Stomach (tissue), 4 donors: ENCODE results near the gene RASL10B.

Experiments
- EP300 ChIP-seq: sonication (generic); formaldehyde crosslinking; IDR thresholded peaks from one replicate; pipeline ENCODE4 v1.6.1; 2017; ENCODE audit warnings: antibody characterized with exemption
- POLR2A ChIP-seq, 4 donors: fragments of 450-650 bp; IDR thresholded peaks; one replicate each; pipeline ENCODE4 v1.6.1; 2016; ENCODE audit warnings: antibody characterized with exemption in 4 of 4, control low read depth in 2 of 4, mild to moderate bottlenecking in 1 of 4, moderate library complexity in 1 of 4

DNA sequence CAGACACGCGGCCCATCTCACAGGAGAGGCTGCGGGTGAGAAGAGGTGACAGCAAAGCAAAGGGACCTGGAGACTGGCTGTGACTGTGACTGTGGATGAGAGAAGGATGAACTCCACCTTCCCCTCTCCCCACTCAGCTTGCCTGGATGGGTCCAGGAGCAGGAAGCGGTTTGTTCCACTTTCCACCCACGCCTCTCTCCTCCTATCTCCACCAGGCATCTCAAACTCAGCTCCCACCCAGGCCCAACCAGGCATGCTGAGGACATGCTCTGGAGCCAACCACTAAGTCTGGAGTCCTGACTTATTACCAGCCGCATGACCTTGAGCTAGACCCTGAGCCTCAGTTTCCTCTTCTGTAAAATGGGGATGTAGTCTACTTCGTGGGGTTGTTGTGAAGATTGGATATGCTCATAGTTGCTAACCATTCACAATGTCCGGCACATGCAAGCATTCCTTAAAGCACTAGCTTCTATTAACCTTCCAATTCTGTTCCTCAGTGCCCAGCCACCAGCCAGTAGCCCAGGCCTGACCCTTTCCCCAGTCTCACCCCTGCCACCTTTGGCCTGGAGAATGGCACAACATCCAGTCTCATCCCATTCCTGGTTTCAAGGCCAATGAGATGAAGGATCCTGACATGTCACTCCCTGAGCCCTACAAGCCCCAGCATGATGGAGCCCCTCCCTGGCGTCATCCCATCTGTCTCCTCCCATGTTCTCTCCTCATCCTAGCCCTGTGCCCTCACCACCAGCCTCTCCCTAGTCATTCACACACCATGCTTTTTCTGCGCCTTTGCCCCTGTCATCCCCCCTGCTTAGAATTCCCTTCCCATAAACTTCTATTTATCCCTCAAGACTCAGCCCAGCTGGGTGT is 19.3 kb downstream of the RASL10B start:
- no peak for TF ChIP-seq EP300
- TF ChIP-seq POLR2A (IDR thresholded peaks at IDR 0.05) = no peak
